K562 (cell line): ENCODE data around the gene TEX35. TPM values are rescaled to one million over a fixed set of nuclear protein-coding genes. Genes with fewer than 3 reads are reported as not detected.

Experiments used
- ATAC-seq: fragments of 200-7000 bp; cut with Tn5 transposase; 3 replicates; pipeline ENCODE4 v1.9.1; 2020; ENCODE audit warnings: moderate library complexity
- BruUV-seq: library from RNA; stranded (reverse); fragments of 400-500 nt; replicated peaks from 2 replicates; lab custom pipeline; 2021; lab: Mats Ljungman, UMichigan
- CTCF ChIA-PET: fragments of 300-600 bp; formaldehyde crosslinking; extraction: SDS; loops from one replicate; lab custom pipeline; 2021; ENCODE audit warnings: low intra/inter-chr PET ratio; lab: Yijun Ruan, JAX
- POLR2A ChIA-PET: fragments of 300-600, 350-650 bp; sonication (Branson Sonifier 250); formaldehyde crosslinking; extraction: SDS; loops from one replicate; lab custom pipeline; 2021; ENCODE audit warnings: antibody characterized with exemption, inconsistent platforms; lab: Yijun Ruan, JAX
- DNase-seq, 4 experiments: peaks; one replicate each; pipeline versions ENCODE4 v3.0.0 to v3.0.0-alpha.2; 2011 to 2018; ENCODE audit warnings: low spot score in 3 of 4, mixed read lengths in 3 of 4; ENCODE audit errors: extremely low read depth in 1 of 4
- FAIRE-seq: peaks from 2 replicates; lab custom pipeline; 2011; peaks lifted over from hg19 to GRCh38; lab: Jason Lieb, UNC
- H2AFZ ChIP-seq: 2 replicates; pipeline ENCODE4 v1.6.0; 2011; ENCODE audit warnings: low read depth, low read length, control low read depth, inconsistent platforms
- H3K27ac ChIP-seq: fragments of 200-600 bp; 3 replicates; pipeline ENCODE4 v1.8.0; 2011; ENCODE audit warnings: low read depth, mild to moderate bottlenecking, control low read depth, inconsistent platforms, low read length, moderate library complexity, mixed read lengths; ENCODE audit errors: extremely low read depth
- H3K27me3 ChIP-seq, 2 experiments: fragments of 300-600 bp in 1 of 2; 2 replicates in 1 of 2; 3 replicates in 1 of 2; pipeline versions ENCODE4 v1.6.0 to v1.8.0; 2011; ENCODE audit warnings: inconsistent platforms in 2 of 2, low read length in 2 of 2, mild to moderate bottlenecking in 1 of 2, mixed read lengths in 1 of 2, moderate library complexity in 1 of 2; ENCODE audit not compliant: control insufficient read depth in 2 of 2, insufficient read depth in 2 of 2
- H3K36me3 ChIP-seq: fragments of 300-600 bp; 3 replicates; pipeline ENCODE4 v1.8.0; 2011; ENCODE audit warnings: mild to moderate bottlenecking, low read length, inconsistent platforms; ENCODE audit not compliant: control insufficient read depth, insufficient read depth
- H3K4me1 ChIP-seq, 2 experiments: fragments of 200-600 bp in 1 of 2; replicated peaks in 1 of 2; 2 replicates in 1 of 2; 3 replicates in 1 of 2; pipeline versions ENCODE4 v1.5.1 to v1.8.0; 2011; ENCODE audit warnings: inconsistent platforms in 2 of 2, low read length in 2 of 2, mild to moderate bottlenecking in 1 of 2, mixed read lengths in 1 of 2, moderate library complexity in 1 of 2; ENCODE audit not compliant: control insufficient read depth in 2 of 2, insufficient read depth in 2 of 2
- H3K4me2 ChIP-seq: 2 replicates; pipeline ENCODE4 v1.6.1; 2011; ENCODE audit warnings: low read length, control low read depth, inconsistent platforms, mixed read lengths; ENCODE audit not compliant: insufficient read depth
- H3K4me3 ChIP-seq: fragments of 200-600 bp; sonication (generic), shearing (Covaris generic); 2 replicates; pipeline ENCODE4 v1.5.1; 2016; ENCODE audit warnings: control low read depth, inconsistent platforms
- H3K79me2 ChIP-seq: fragments of 200-600 bp; 3 replicates; pipeline ENCODE4 v1.8.0; 2011; ENCODE audit warnings: low read length, inconsistent platforms; ENCODE audit not compliant: control insufficient read depth, insufficient read depth
- H3K9ac ChIP-seq, 2 experiments: 2 replicates each; pipeline versions ENCODE4 v1.6.0 to v1.6.1; 2011; ENCODE audit warnings: low read depth in 2 of 2, low read length in 2 of 2, control low read depth in 1 of 2, inconsistent platforms in 1 of 2, mild to moderate bottlenecking in 1 of 2, mixed read lengths in 1 of 2; ENCODE audit not compliant: insufficient read depth in 1 of 2
- H3K9me1 ChIP-seq: one replicate; pipeline ENCODE4 v1.6.0; 2011; ENCODE audit warnings: inconsistent platforms, mild to moderate bottlenecking, low read length, moderate library complexity; ENCODE audit not compliant: control insufficient read depth, insufficient read depth
- H3K9me3 ChIP-seq: replicated peaks from 2 replicates; pipeline ENCODE4 v1.5.1; 2011; ENCODE audit warnings: low read depth, low read length, inconsistent platforms; ENCODE audit not compliant: control insufficient read depth, insufficient read depth
- H4K20me1 ChIP-seq: replicated peaks from 2 replicates; pipeline ENCODE4 v1.6.1; 2011; ENCODE audit warnings: low read length, inconsistent platforms, mixed read lengths; ENCODE audit not compliant: control insufficient read depth, insufficient read depth
- CHD1 ChIP-seq: fragments of 200-600 bp; sonication (generic); IDR thresholded peaks from one replicate; pipeline ENCODE4 v1.6.1; 2012; ENCODE audit warnings: mild to moderate bottlenecking, moderate library complexity, low read length, inconsistent platforms
- ETV6 ChIP-seq, 3 experiments: fragments of 150-350 bp in 1 of 3; sonication (generic) in 1 of 3; formaldehyde crosslinking in 1 of 3; IDR thresholded peaks; 2 replicates each; pipeline versions ENCODE4 v1.6.1 to v1.8.0; 2014 to 2022; ENCODE audit warnings: borderline replicate concordance in 2 of 3, low read depth in 2 of 3, antibody characterized with exemption in 1 of 3, low read length in 1 of 3, mild to moderate bottlenecking in 1 of 3, missing genetic modification reagents in 1 of 3
- FOXP4 ChIP-seq: sonication (generic); formaldehyde crosslinking; IDR thresholded peaks from 2 replicates; pipeline ENCODE4 v1.8.0; 2022; ENCODE audit warnings: mild to moderate bottlenecking, missing genetic modification reagents, borderline replicate concordance
- FUS ChIP-seq: fragments of 200-400 bp; formaldehyde crosslinking; optimal IDR thresholded peaks from 2 replicates; pipeline ENCODE3; 2017; ENCODE audit warnings: low read depth, low read length
- LARP7 ChIP-seq: fragments of 450-650 bp; IDR thresholded peaks from 2 replicates; pipeline ENCODE4 v1.6.1; 2016
- MAFF ChIP-seq: IDR thresholded peaks from 2 replicates; pipeline ENCODE4 v1.6.1; 2012; ENCODE audit warnings: low read length, improper control_type of control experiment
- RAD21 ChIP-seq, 2 experiments: fragments of 250-450 bp in 1 of 2; fragments of 450-650 bp in 1 of 2; sonication (Bioruptor Pico) in 1 of 2; formaldehyde crosslinking in 1 of 2; IDR thresholded peaks in 1 of 2; conservative IDR thresholded peaks in 1 of 2; 2 replicates each; pipeline versions ENCODE4 v1.4.0 to v1.8.0; 2020 to 2022; ENCODE audit warnings: mild to moderate bottlenecking in 2 of 2, moderate library complexity in 1 of 2
- TARDBP ChIP-seq: fragments of 450-650 bp; IDR thresholded peaks from 2 replicates; pipeline ENCODE4 v1.6.1; 2016
- ZFP1 ChIP-seq: fragments of 450-650 bp; formaldehyde crosslinking; IDR thresholded peaks from 2 replicates; pipeline ENCODE4 v1.4.0; 2020; ENCODE audit warnings: mild to moderate bottlenecking, mixed read lengths
- ZFPM2 ChIP-seq: fragments of 250-450 bp; sonication (Bioruptor Pico); IDR thresholded peaks from 2 replicates; pipeline ENCODE4 v1.5.1; 2022; ENCODE audit warnings: mild to moderate bottlenecking
- ZNF584 ChIP-seq: fragments of 200-800 bp; sonication (Bioruptor generic); IDR thresholded peaks from 2 replicates; pipeline ENCODE4 v1.6.1; 2016; ENCODE audit warnings: low read depth, mild to moderate bottlenecking, missing genetic modification characterization, missing compliant biosample characterization
- WGBS: fragments of 100-300 bp; shearing (Covaris generic); methylation state at CpG from one replicate; pipeline ENCODE4 v1.1.6; 2016; ENCODE audit warnings: low coverage, mixed read lengths; ENCODE audit not compliant: insufficient coverage; ENCODE audit errors: missing lambda C conversion rate; 5-methylcytosine and 5-hydroxymethylcytosine counted together
- in situ Hi-C: fragments of 300-500 bp; cut with MboI; formaldehyde crosslinking; loops from 4 replicates; pipeline ENCODE4 v1.15.0; 2018; ENCODE audit warnings: inconsistent platforms, mixed read lengths
- intact Hi-C: fragments of 100-400 bp; cut with micrococcal nuclease; formaldehyde crosslinking; loops from 2 replicates; pipeline ENCODE4 v1.14.2; 2022
- polyA plus RNA-seq, 8 experiments: library from polyadenylated mRNA; depleted of rRNA in 4 of 8; stranded (reverse) in 5 of 8; unstranded in 3 of 8; fragments of >200 nt; fragmentation: Nextera tagmentation in 2 of 8; fragmentation: Illumina TruSeq in 1 of 8; extraction: Ambion mirVana in 2 of 8; extraction: Trizol in 1 of 8; gene quantifications; 2 replicates each; pipeline versions ENCODE4 v1.2.1 to v1.2.3, GENCODE V29; 2011 to 2014; ENCODE audit warnings: inconsistent platforms in 1 of 8, missing spikeins in 1 of 8
- total RNA-seq, 7 experiments: library from RNA; depleted of rRNA in 6 of 7; stranded (reverse); fragments of >200 nt in 6 of 7; fragmentation: Illumina TruSeq in 2 of 7; extraction: Trizol in 2 of 7; gene quantifications; 2 replicates each; pipeline versions ENCODE4 v1.2.1 to v1.2.3, GENCODE V29; 2011 to 2021; ENCODE audit warnings: low replicate concordance in 1 of 7

TEX35 gene
- total and polyA plus RNA-seq, 9 of the 15 experiments (the other 6 are each of a cell fraction or from before 2014, with no cell fraction given): not detected

GRCh38 chr1:178520803-178521202 lies 7.9 kb downstream of the TEX35 start:
- ChIA-PET POLR2A (interaction anchor here (0.7 to 1.1 kb wide), 3 partner anchors 11 to 85 kb away, joined by 3 to 4 read pairs (median 3); no protein-coding TSS in a partner anchor), CTCF (no interaction called here)
- under 1% methylated on average over 11 of the region's 11 CpGs for WGBS
- Histone ChIP-seq H3K27me3 (peaks cover 0 to 14% of the 10 kb centered on the region in 2 experiments; a peak in 2 of 5 replicates), H3K9me3 (no peaks in the 10 kb centered on the region), H3K4me3 (no peak overlapping the region), H3K9me1 (no peaks in the 10 kb centered on the region), H3K36me3 (no peaks in the 10 kb centered on the region), H3K4me1 (0 out of 5 replicates have a peak, but pooled peaks cover 0 to 3% of the 10 kb centered on the region in 2 experiments), H3K4me2 (no peak overlapping the region), H2AFZ (no peak overlapping the region), H3K27ac (no peak overlapping the region), H3K79me2 (no peaks in the 10 kb centered on the region), H4K20me1 (no peaks in the 10 kb centered on the region), H3K9ac (no peak overlapping the region)
- intact Hi-C loops (no loop called here), in situ Hi-C loops (no loop called here)
- BruUV-seq: no TSS peak
- no peak for TF ChIP-seq ETV6 (IDR thresholded peaks at IDR 0.05; ENCODE audit: borderline replicate concordance in 1 of 2, low read depth in 2 of 2, low read length in 1 of 2)
- no peak for TF ChIP-seq ETV6 (CRISPR knock-in tag; IDR thresholded peaks at IDR 0.05; ENCODE audit: borderline replicate concordance)
- TF ChIP-seq RAD21 (CRISPR knock-in tag; conservative IDR thresholded peaks at IDR 0.05 in 1 of 2, IDR thresholded peaks at IDR 0.05 in 1 of 2): no peak
- no peak for TF ChIP-seq LARP7
- TF ChIP-seq ZFP1 (CRISPR knock-in tag): no peak
- no peak for TF ChIP-seq FUS
- ATAC-seq (no peak), DNase-seq (no peak), FAIRE-seq (no peak)

GRCh38 chr1:178521241-178521640 lies 8.3 kb downstream of the TEX35 start:
- Histone ChIP-seq H3K4me3 (no peak overlapping the region), H3K4me1 (0 out of 5 replicates have a peak, but pooled peaks cover 0 to 3% of the 10 kb centered on the region in 2 experiments), H2AFZ (no peak overlapping the region), H3K79me2 (no peaks in the 10 kb centered on the region), H3K9ac (no peak overlapping the region), H3K9me1 (no peaks in the 10 kb centered on the region), H3K36me3 (no peaks in the 10 kb centered on the region), H4K20me1 (no peaks in the 10 kb centered on the region), H3K27me3 (peaks cover 0 to 12% of the 10 kb centered on the region in 2 experiments; a peak in 2 of 5 replicates), H3K9me3 (no peaks in the 10 kb centered on the region), H3K27ac (no peak overlapping the region), H3K4me2 (no peak overlapping the region)
- DNase-seq (no peak), ATAC-seq (no peak), FAIRE-seq (no peak)
- 1% methylated on average over 4 of the region's 4 CpGs for WGBS
- intact Hi-C loops: no loop called here
- in situ Hi-C loops: no loop called here
- ChIA-PET POLR2A (interaction anchor here (0.7 kb wide), 1 partner anchor 84 kb away, joined by 3 read pairs; no protein-coding TSS in a partner anchor), CTCF (no interaction called here)
- no TSS peak for BruUV-seq
- no peak for TF ChIP-seq MAFF
- no peak for TF ChIP-seq FOXP4 (CRISPR knock-in tag)
- TF ChIP-seq ZFPM2: no peak
- TF ChIP-seq CHD1: no peak
- no peak for TF ChIP-seq ZNF584 (CRISPR knock-in tag)
- no peak for TF ChIP-seq TARDBP
